DOHH2 (cell line): Measurements from ENCODE around the gene CDK6.

ENCODE experiments used
- H3F3A ChIP-seq: fragments of 200-600 bp; sonication (generic), shearing (Covaris generic); 2 replicates; pipeline ENCODE4 v1.6.0; 2016; ENCODE audit warnings: antibody characterized with exemption, mild to moderate bottlenecking; ENCODE audit not compliant: control insufficient read depth, insufficient read depth
- H3K27ac ChIP-seq: fragments of 200-600 bp; sonication (generic); 2 replicates; pipeline ENCODE4 v1.5.1; 2014; ENCODE audit warnings: low read depth, mild to moderate bottlenecking, low read length, moderate library complexity
- H3K27me3 ChIP-seq: fragments of 200-600 bp; sonication (generic); 2 replicates; pipeline ENCODE4 v1.6.1; 2014; ENCODE audit warnings: mild to moderate bottlenecking, low read length, mixed read lengths; ENCODE audit not compliant: control insufficient read depth
- H3K36me3 ChIP-seq: fragments of 200-600 bp; sonication (generic); 2 replicates; pipeline ENCODE4 v1.6.1; 2014; ENCODE audit warnings: mild to moderate bottlenecking, low read length, moderate library complexity, mixed read lengths; ENCODE audit not compliant: control insufficient read depth
- H3K4me1 ChIP-seq: fragments of 200-600 bp; sonication (generic); 2 replicates; pipeline ENCODE4 v1.6.1; 2014; ENCODE audit warnings: mild to moderate bottlenecking, low read length, mixed read lengths; ENCODE audit not compliant: control insufficient read depth
- H3K4me2 ChIP-seq: fragments of 200-600 bp; sonication (generic); 2 replicates; pipeline ENCODE4 v1.6.0; 2014; ENCODE audit warnings: mild to moderate bottlenecking, low read length, moderate library complexity
- H3K4me3 ChIP-seq: fragments of 200-600 bp; sonication (generic); 2 replicates; pipeline ENCODE4 v1.5.1; 2014; ENCODE audit warnings: mild to moderate bottlenecking, low read length, mixed read lengths
- H3K79me2 ChIP-seq: fragments of 200-600 bp; sonication (generic); 2 replicates; pipeline ENCODE4 v1.6.1; 2014; ENCODE audit warnings: mild to moderate bottlenecking, low read length, mixed read lengths; ENCODE audit not compliant: control insufficient read depth
- H3K9me2 ChIP-seq: fragments of 200-600 bp; sonication (generic); replicated peaks from 2 replicates; pipeline ENCODE4 v1.6.1; 2014; ENCODE audit warnings: mild to moderate bottlenecking, low read length, mixed read lengths; ENCODE audit not compliant: control insufficient read depth
- H3K9me3 ChIP-seq: fragments of 200-600 bp; sonication (generic); 2 replicates; pipeline ENCODE4 v1.6.1; 2014; ENCODE audit warnings: antibody characterized with exemption, low read length, mixed read lengths; ENCODE audit not compliant: control insufficient read depth, insufficient read depth
- H4K20me1 ChIP-seq: fragments of 200-600 bp; sonication (generic); 2 replicates; pipeline ENCODE4 v1.6.0; 2014; ENCODE audit warnings: low read depth, mild to moderate bottlenecking, antibody characterized with exemption, low read length, moderate library complexity; ENCODE audit not compliant: control insufficient read depth, insufficient read depth
- EZH2phosphoT487 ChIP-seq: fragments of 200-600 bp; sonication (generic); IDR thresholded peaks from 2 replicates; pipeline ENCODE4 v1.6.1; 2017; ENCODE audit warnings: borderline replicate concordance, mild to moderate bottlenecking, antibody characterized with exemption, low read length, moderate library complexity, mixed read lengths
- TF ChIP-seq, protein P1 (sequence below): fragments of 200-600 bp; sonication (generic); IDR thresholded peaks from one replicate; pipeline ENCODE4 v1.5.1; 2014; ENCODE audit warnings: antibody characterized with exemption, mild to moderate bottlenecking, low read depth, low read length; ENCODE audit not compliant: poor library complexity, severe bottlenecking

Gene CDK6

DNA sequence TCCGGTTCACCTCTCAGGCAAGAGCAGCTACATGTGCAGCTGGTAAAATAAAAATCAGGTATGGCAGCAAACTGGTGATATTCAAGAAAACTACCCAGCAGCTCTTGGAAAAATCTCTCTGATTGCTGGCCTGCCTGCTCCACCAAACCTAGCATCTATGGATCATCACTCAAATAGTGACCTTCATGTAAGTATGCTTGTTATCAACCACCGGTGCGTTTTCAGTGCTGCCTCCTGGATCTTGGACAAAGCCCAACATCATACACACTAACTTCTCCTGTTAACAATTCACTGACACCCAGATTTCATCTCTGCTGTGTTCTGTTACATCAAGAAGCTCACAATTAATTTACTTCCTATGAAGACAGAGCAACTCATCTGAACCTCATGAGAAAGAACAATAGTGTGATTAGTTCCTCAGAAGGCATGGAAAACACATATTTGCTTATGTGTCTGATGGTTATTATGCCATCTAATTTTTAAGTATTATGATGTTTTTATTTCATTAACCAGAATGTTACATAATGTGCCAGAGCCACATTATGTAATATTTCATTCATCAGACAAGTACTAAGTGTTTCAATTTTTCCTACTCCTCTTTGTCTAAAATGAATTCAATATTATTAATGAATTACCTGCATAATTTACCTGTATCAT, 8.8 kb downstream of the CDK6 start:
- Histone ChIP-seq H3K27me3 (no peaks in the 10 kb centered on the region), H3K36me3 (peaks cover 69% of the 10 kb centered on the region), H3K27ac (no peak overlapping the region), H3K79me2 (peaks cover 99% of the 10 kb centered on the region), H3F3A (no peaks in the 10 kb centered on the region), H3K9me3 (no peaks in the 10 kb centered on the region), H3K4me2 (no peak overlapping the region), H3K9me2 (no peaks in the 10 kb centered on the region), H3K4me1 (peaks cover 63% of the 10 kb centered on the region), H4K20me1 (peaks cover 23% of the 10 kb centered on the region), H3K4me3 (no peak overlapping the region)
- TF ChIP-seq, protein P1, sequence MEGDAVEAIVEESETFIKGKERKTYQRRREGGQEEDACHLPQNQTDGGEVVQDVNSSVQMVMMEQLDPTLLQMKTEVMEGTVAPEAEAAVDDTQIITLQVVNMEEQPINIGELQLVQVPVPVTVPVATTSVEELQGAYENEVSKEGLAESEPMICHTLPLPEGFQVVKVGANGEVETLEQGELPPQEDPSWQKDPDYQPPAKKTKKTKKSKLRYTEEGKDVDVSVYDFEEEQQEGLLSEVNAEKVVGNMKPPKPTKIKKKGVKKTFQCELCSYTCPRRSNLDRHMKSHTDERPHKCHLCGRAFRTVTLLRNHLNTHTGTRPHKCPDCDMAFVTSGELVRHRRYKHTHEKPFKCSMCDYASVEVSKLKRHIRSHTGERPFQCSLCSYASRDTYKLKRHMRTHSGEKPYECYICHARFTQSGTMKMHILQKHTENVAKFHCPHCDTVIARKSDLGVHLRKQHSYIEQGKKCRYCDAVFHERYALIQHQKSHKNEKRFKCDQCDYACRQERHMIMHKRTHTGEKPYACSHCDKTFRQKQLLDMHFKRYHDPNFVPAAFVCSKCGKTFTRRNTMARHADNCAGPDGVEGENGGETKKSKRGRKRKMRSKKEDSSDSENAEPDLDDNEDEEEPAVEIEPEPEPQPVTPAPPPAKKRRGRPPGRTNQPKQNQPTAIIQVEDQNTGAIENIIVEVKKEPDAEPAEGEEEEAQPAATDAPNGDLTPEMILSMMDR = no peak
- TF ChIP-seq EZH2phosphoT487 = no peak

DNA sequence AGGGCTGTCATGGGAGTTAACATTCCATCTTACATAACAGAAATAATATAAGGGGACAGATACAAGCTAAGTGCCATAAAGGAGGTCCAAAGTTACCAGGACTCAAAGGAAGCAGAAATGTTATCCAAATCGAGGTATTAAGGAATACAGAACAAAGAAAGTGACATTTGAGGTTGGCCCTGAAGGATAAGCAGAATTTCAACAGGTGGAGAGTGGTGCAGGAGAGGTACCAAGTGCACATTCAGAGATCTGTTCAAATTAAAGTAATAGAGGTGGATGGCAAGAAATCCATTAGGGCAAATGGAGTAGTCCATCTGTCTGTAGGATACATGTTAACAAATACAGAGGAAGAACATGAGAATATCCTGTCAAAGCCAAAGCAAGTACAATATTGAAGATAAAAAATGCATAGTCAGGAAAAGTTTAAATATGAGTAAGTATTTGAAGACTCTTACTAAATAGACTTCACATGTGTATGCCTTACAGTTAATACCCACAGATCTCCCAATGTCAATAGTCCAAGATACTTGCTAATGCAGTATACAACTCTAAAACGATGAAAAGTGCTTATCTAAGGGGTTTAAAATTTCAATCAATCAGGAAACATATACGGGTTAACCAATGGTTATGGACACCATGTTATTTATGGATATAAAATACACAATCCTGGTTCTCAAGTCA, 10.0 kb downstream of the CDK6 start:
- no peak for TF ChIP-seq EZH2phosphoT487
- TF ChIP-seq, protein P1 = no peak
- Histone ChIP-seq H3K4me3 (no peak overlapping the region), H3K27me3 (no peaks in the 10 kb centered on the region), H3K27ac (no peak overlapping the region), H3K4me2 (no peak overlapping the region), H3F3A (no peaks in the 10 kb centered on the region), H3K79me2 (peaks cover 99% of the 10 kb centered on the region), H3K9me2 (no peaks in the 10 kb centered on the region), H3K9me3 (no peaks in the 10 kb centered on the region), H4K20me1 (peaks cover 15% of the 10 kb centered on the region), H3K36me3 (peaks cover 57% of the 10 kb centered on the region), H3K4me1 (peaks cover 52% of the 10 kb centered on the region)

DNA sequence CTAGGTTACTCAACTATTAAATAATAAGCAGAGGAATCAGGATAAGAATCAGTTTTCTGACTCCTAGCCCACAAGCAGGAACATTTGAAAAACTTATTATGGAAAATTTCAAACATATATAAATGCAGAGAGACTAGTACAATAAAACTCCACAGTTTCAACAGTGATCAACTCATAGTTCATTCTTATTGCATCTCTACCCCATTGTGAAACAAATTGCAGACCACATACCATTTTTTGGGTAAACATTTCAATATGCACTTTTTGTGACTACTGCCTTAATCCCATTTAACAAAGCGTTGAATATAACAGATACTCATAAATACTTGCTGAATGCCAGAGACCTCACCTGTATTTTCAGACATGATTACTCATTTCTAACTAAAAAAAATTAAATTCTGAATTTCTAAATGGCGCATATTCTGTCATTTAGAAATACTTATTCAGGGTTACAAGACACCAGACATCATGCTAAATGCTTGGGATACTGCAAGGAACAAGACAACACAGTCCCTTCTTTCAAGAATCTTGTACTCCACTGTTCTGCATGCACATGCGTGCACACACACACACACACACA, 11.4 kb downstream of the CDK6 start:
- Histone ChIP-seq H3K4me1 (peaks cover 49% of the 10 kb centered on the region), H3K79me2 (peaks cover 99% of the 10 kb centered on the region), H3K9me3 (peaks cover 4% of the 10 kb centered on the region; the same call in 1 of the 2 replicates), H3K4me2 (no peak overlapping the region), H3K36me3 (peaks cover 49% of the 10 kb centered on the region), H3K9me2 (no peaks in the 10 kb centered on the region), H3F3A (no peaks in the 10 kb centered on the region), H3K27me3 (no peaks in the 10 kb centered on the region), H4K20me1 (peaks cover 7% of the 10 kb centered on the region; the same call in 1 of the 2 replicates), H3K4me3 (no peak overlapping the region), H3K27ac (no peak overlapping the region)
- TF ChIP-seq, protein P1 = no peak
